ENCODE data around the gene ZNF674.
"Not testable (repeated sequence)": the region's sequence is repeated elsewhere in the genome, so short reads cannot be mapped to it uniquely, and the experiment has no call there.

ZNF674 gene

GRCh38 chrX:46569621-46570020 lies 24.4 kb upstream of the ZNF674 start:
- no peak for DNase-seq (ENCODE audit: low read depth in 2 of 2)

DNA sequence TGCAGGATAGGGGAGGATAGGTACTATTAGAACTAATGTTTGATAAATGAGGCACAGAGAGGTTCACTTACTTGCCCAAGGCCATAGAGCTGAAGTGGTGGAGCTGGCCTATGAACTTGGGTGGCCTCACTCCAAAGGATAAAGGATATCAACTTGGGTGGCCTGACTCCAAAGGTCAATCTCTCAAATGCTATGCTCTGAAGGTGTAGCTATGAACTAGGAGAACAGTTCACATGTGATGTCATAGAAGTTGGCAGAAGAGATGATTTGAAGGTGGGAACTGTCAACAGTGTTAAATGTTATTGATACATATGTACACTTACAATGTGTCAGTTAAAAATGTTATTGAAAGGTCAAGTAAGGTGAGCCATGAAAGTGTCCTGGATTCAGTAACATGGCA lies 22.2 kb upstream of the ZNF674 start:
- no peak for DNase-seq (ENCODE audit: low read depth in 2 of 2)

GRCh38 chrX:46561824-46562657 lies 16.8 kb upstream of the ZNF674 start:
- DNase-seq (ENCODE audit: low read depth in 2 of 2), result no peak

DNA sequence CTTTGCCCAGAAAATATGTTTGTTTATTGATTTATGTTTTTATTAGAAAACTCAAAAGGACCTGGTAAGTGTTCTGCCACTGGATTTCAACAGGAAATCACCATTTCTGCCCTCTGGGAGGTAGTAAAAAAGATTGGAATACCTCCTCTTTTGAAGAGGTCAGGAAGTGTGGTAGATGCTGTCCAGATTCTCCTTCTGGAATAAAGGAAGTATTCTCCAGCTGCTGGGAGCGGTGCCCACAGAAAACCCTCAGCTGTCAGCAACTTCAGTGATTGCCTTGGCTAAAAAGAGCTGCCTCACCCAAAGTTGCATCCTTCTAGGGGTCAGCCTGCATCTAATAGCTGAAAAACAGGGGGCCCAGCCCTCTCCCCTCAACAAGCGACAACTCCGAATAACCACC lies 13.8 kb upstream of the ZNF674 start:
- no peak for DNase-seq (ENCODE audit: low read depth in 2 of 2)

DNA sequence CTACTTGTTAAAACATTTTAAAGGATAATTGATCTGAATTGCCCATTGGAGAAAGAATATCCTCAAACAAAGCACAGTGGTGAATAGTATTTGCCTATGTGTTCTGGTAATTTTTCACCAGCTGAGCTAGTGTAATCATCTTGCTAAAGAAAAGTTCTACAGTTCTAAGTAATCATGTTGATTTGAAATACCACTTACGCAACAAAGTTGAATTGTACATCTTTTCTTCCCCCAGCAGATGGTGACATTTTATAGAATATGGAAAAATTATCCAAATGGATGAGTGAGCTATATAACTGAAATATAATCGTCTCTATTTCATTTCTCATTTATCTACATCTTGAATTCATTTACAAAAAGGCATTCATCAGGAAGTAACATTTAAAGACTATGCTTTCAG lies 9.7 kb upstream of the ZNF674 start:
- DNase-seq (ENCODE audit: low read depth in 2 of 2), result no peak

- no peak for DNase-seq (ENCODE audit: low read depth in 2 of 2)
Measured at GRCh38 chrX:46553935-46554334, 8.7 kb upstream of the ZNF674 start.

GRCh38 chrX:46551494-46552128 lies 6.4 kb upstream of the ZNF674 start:
- DNase-seq (ENCODE audit: low read depth in 2 of 2), result no peak

- DNase-seq (ENCODE audit: low read depth in 2 of 2), result no peak
Measured at GRCh38 chrX:46549914-46550313, 4.7 kb upstream of the ZNF674 start.

GRCh38 chrX:46547857-46548256 lies 2.6 kb upstream of the ZNF674 start:
- no peak for DNase-seq (ENCODE audit: low read depth in 2 of 2)

- not testable (repeated sequence) for DNase-seq (ENCODE audit: low read depth in 2 of 2)
Measured at GRCh38 chrX:46544527-46544926, 694 bp downstream of the ZNF674 start.

- no peak for DNase-seq (ENCODE audit: low read depth in 2 of 2)
Measured at GRCh38 chrX:46543441-46543840, 1.8 kb downstream of the ZNF674 start.

GRCh38 chrX:46531442-46531841 lies 13.8 kb downstream of the ZNF674 start:
- no peak for DNase-seq (ENCODE audit: low read depth in 2 of 2)

- DNase-seq (ENCODE audit: low read depth in 2 of 2), result not testable (repeated sequence)
Measured at GRCh38 chrX:46530404-46530908, 14.8 kb downstream of the ZNF674 start.

GRCh38 chrX:46529740-46530403 lies 15.3 kb downstream of the ZNF674 start:
- not testable (repeated sequence) for DNase-seq (ENCODE audit: low read depth in 2 of 2)

DNA sequence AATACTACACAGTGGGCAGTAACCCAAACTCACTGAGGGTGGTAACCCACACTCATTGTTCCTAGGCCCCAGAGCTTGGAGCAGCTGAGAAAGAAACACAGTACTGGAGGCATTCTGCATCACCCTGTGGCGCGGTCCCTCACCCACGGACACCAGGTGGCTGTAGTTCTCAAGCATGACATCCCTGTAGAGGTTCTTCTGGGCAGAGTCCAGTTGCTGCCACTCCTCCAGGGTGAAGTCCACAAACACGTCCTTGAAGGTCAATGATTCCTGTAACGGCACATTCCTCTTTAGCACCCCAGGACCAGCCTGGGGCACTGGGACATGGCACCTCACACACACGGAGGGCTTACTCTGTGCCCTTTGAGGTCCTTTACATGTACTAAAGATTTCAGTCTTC lies 16.6 kb downstream of the ZNF674 start:
- not testable (repeated sequence) for DNase-seq (ENCODE audit: low read depth in 2 of 2)

DNA sequence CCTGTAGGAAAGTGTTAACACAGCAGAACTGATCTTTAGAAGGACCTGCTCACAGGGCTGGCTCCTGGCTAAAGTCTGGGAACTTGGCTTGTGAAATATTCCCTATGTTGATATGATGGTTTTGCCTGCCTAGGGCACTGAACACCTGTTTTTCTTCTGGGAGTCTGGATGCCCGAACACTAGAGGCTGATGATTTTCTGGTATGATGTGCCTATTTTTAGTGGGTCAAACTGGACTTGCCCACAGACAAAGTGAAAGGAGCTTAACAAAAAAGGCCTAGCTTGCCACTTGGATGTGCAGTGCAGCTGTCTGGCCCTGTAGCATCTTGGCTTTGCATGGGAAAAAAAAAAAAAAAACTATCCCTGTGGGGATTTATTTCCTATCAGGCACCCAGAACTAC lies 39.1 kb downstream of the ZNF674 start:
- DNase-seq (ENCODE audit: low read depth in 2 of 2), result no peak

- DNase-seq (ENCODE audit: low read depth in 2 of 2), result no peak
Measured at GRCh38 chrX:46502848-46503247, 42.4 kb downstream of the ZNF674 start.

DNA sequence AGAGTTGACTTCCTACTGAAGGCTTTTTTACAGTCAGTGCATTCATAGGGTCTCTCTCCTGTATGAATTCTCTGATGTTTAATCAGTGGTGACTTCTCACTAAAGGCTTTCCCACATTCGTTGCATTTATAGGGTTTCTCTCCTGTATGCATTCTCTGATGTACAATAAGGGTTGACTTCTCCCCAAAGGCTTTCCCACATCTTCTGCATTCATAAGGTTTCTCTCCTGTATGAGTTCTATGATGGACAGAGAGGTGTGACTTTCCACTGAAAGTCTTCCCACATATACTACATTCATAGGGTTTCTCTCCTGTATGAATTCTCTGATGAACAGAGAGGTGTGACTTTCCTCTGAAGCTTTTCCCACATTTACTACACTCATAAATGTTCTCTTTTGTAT lies 45.2 kb downstream of the ZNF674 start:
- no peak for DNase-seq (ENCODE audit: low read depth in 2 of 2)

DNA sequence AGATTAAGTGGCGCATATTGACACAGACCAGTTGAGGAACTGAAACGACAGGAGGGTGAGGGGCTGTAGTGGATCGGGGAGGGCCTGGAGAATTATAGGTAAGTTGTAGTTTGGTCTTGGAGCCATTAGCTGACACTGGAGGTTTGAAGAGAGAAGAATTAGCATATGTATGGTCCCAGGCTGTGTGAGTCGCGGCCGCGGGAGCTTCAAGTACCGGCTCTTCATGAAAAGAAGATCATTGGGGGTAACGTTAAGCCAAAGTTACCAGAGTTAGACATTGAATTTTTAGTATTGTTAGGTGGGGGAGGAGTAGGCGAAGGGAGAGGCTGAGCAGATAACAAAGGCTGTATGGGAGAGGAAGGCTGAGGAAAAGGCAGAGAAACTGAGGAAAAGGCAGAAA lies 56.5 kb downstream of the ZNF674 start:
- no peak for DNase-seq (ENCODE audit: low read depth in 2 of 2)

- no peak for DNase-seq (ENCODE audit: low read depth in 2 of 2)
Measured at GRCh38 chrX:46485897-46486296, 59.3 kb downstream of the ZNF674 start.

- not testable (repeated sequence) for DNase-seq (ENCODE audit: low read depth in 2 of 2)
Measured at GRCh38 chrX:46478634-46479033, 66.6 kb downstream of the ZNF674 start.

DNA sequence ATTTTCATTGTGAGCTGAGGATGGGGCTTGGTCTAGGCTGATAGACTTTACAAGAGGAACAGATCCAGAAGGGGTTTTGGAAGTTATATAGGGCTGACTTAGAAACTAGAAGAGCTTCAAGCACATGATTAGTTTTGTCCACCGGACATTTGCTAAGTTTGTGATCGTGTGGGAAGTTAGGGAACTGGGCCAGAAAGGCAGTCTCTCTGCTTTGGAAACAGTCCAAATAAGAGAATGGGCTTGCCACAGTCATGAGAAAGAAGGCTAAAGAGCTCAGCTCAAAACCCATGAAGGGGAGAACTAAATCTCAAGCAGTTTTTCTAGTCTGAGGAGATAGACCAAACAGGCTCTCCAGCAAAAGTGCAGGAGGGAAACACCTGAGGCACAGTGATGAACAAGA lies 67.8 kb downstream of the ZNF674 start:
- DNase-seq (ENCODE audit: low read depth in 2 of 2), result no peak

DNA sequence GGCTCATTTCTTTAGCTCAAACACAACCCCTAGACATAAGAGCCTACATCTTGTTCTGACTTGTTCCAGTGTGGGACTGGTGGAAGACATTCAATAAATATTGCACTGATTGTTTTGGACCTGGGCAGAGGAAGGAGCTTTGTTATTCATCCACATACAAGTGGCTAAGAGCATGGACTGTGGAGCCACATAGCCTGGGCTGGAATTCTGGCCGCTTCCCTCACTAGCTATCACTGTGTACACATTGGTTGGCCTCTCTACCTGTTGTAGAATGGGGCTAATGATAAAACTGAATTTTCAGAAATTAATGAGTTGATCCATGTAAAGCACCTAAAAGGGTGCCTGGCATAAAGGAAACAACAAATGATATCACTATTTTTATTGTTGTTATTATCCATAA lies 80.0 kb downstream of the ZNF674 start:
- DNase-seq (ENCODE audit: low read depth in 2 of 2), result no peak

All from stimulated activated CD4-positive, alpha-beta T cell treated with anti-CD3 and anti-CD28 coated beads, Interleukin-1b, Interleukin-23, amount 100 ng/mL, for 1 hour (primary cell).